Left colon (tissue), 2 donors: Measurements from ENCODE around the gene NSD1. TPM values are rescaled to one million over a fixed set of nuclear protein-coding genes. Genes with fewer than 3 reads are reported as not detected.
"Not testable (repeated sequence)": the region's sequence is repeated elsewhere in the genome, so short reads cannot be mapped to it uniquely, and the experiment has no call there.

Experiments used
- ATAC-seq: fragments of 200-7000 bp; cut with Tn5 transposase; one replicate; pipeline ENCODE4 v1.9.1; 2020; ENCODE audit warnings: mild to moderate bottlenecking, moderate library complexity
- DNase-seq, 2 donors: peaks; one replicate each; pipeline ENCODE4 v3.0.0-alpha.2; 2020
- intact Hi-C, 2 donors: fragments of 100-400 bp; cut with DNase I in 1 of 2; cut with micrococcal nuclease in 1 of 2; formaldehyde crosslinking; loops; one replicate each; pipeline versions ENCODE4 v1.11.2 to v1.14.0; 2022; cut with DNase I, micrococcal nuclease
- total RNA-seq, 2 donors: library from RNA; stranded (reverse); fragmentation: NEBNext Ultra II Directional; extraction: Animal tissue kit (Norgen Biotek cat#: 25700); gene quantifications; one replicate each; pipeline ENCODE4 v1.2.1, GENCODE V29; 2021
- donor health status: DM: no; HTN: no; CAD: no.
- donor health status: DM: yes; HTN: yes; CAD: no.

Gene NSD1
- total RNA-seq, 2 donors from 2014 or later, result 55.6 to 65.8 TPM

DNA sequence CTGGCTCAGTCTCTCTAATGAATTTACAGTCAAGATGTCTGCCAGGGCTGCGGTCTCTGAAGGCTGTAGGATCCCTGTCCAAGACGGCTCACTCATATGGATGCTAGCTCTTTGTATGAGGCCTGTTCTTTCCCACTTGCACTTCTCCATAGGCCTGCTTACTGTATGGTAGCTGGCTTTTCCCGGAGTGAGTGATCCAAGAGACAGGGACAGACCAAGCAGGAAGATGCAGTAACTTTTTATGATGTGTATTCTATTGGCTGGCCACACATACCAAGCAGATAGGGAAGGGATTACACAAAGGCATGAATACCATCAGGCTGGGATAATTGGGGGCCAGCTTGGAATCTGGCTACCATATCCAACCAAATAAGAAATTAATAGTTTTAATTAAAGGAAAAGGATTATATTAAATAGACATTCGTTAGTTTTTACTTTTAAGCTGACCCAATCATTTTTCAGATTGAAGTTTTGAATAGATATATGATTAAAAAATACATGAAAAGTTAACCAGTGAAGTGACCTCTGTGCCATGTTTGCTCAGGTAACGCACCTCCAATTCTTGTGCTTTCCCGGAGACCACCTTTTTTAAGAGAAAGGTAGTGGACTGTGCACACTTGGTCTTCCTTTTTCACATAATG, 20.6 kb downstream of the NSD1 start:
- ATAC-seq (peak; percentile 94), DNase-seq (no peak)
- intact Hi-C loops, result no loop called here

DNA sequence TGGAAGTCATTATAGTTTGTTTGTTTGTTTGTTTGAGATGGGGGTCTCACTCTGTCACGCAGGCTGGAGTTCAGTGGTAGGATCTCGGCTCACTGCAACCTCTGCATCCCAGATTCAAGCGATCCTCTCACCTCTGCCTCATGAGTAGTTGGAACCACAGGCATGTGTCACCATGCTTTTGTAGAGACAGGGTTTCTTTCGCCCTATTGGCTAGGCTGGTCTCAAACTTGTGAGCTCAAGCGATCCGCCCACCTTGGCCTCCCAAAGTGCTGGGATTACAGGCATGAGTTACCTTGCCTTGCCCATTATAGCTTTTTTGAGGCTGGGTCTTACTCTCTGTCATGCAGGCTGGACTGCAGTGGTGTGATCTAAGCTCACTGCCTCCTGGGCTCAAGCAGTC, 28.8 kb downstream of the NSD1 start:
- no peak for ATAC-seq

DNA sequence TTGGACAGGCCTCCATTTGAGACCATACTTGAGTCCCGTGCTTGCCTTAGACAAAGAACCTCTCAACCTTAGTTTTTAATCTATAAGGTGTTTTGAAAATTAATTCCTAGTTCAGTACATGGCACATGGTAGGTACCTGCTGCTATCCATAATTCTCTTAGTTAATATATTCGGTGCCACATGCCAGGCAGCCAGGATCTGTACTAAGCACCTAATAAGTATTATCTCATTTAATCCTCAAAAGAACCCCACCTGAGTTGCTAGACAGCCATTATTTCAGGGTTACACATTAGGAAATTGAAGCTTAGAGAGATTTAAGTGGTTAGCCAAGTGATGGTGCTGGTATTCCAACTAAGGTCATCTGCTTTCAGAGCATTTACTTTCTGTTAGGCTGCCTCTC, 29.9 kb downstream of the NSD1 start:
- ATAC-seq, result no peak
- intact Hi-C loops, result no loop called here
- DNase-seq, result no peak

More for the DNA sequence above, 28.8 kb downstream of the NSD1 start:
- intact Hi-C loops, result no loop called here
- no peak for DNase-seq

DNA sequence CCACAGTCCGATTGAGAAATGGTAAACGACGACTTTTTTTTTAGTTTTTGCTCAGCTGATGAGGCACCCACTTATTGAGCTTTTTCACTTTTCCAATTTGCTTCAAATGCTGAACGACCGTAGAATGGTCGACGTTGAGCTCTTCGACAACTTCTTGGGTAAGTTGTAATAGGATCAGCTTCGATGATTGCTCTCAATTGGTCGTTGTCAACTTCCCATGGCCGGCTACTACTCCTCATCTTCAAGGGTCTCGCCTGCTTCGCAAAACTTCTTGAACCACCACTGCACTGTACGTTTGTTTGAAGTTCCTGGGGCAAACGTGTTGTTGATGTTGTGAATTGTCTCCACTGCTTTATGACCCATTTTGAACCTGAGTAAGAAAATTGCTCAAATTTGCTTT, 35.7 kb downstream of the NSD1 start:
- intact Hi-C loops, result no loop called here
- ATAC-seq (no peak), DNase-seq (no peak)

DNA sequence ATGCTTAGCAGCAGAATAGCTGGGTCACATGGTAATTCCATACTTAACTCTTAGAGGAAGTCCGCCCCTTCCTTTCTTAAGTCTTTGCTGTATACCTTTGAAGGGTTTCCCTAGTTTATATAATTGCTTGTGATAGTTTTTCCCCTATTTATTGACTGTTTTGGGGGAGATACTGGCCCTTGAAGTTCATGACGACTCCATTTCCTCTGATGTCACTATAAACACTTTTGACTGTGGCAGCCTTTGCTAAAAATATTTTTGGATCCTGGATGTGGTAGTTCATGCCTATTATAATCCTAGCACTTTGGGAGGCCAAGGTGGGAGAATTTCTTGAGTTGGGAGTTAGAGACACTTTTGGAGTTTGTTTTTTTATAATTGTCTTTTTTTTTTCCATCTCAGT, 38.4 kb downstream of the NSD1 start:
- ATAC-seq (no peak), DNase-seq (no peak)
- intact Hi-C loops, result no loop called here

DNA sequence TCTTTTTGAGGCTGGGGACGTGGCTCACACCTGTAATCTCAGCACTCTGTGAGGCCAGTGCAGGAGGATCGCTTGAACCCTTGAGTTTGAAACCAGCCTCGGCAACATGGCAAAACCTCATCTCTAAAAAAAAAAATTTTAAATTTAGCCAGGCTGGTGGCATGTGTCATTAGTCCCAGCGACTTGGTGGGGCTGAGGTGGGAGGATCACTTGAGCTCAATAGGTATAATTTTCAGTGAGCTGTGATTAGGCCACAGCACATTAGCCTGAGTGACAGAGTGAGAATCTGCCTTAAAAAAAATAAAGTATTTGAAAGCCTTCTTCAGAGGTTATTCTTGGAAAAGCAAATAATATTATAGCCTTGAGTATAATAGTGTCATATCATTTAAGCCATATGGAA, 41.8 kb downstream of the NSD1 start:
- ATAC-seq, result no peak
- DNase-seq, result no peak
- intact Hi-C loops, result no loop called here

DNA sequence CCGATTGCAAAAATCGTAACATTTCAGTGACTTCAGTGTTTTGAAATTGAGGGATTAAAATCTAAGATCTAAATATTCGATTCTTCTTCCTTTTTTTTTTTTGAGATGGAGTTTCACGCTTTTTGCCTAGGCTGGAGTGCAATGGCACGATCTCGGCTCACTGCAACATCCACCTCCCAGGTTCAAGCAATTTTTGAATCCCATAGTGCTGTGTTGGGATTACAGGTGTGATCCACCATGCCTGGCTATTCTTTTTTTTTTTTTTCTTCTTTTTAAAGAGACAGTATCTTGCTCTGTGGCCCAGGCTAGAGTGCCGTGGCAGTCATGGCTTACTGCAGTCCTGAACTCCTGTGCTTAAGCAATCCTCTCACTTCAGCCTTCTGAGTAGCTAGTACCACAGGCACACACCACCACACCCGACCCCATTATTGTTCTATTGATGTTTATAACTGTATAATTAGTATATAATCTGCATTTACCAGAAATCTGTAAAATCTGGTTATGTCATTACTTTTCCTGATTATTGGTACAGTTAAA, 42.7 kb downstream of the NSD1 start:
- DNase-seq (no peak), ATAC-seq (no peak)
- intact Hi-C loops, result no loop called here

DNA sequence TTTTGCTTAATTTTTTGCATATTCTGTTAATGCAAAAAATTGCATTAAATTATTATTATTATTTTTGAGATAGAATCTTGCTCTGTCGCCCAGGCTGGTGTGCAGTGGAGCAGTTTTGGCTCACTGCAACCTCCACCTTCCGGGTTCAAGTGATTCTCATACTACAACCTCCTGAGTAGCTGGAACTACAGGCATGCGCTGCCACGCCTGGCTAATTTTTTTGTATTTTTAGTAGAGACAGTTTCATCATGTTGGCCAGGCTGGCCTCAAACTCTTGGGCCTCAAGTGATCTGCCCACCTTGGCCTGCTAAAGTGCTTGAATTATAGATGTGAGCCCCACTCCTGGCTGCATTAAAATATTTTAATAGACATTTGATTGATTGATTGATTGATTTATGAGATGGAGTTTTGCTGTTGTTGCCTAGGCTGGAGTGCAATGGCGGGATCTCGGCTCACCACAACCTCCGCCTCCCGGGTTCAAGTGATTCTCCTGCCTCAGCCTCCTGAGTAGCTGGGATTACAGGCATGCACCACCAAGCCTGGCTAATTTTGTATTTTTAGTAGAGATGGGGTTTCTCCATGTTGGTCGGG, 44.4 kb downstream of the NSD1 start:
- intact Hi-C loops, DNase-seq, ATAC-seq: not testable (repeated sequence)

DNA sequence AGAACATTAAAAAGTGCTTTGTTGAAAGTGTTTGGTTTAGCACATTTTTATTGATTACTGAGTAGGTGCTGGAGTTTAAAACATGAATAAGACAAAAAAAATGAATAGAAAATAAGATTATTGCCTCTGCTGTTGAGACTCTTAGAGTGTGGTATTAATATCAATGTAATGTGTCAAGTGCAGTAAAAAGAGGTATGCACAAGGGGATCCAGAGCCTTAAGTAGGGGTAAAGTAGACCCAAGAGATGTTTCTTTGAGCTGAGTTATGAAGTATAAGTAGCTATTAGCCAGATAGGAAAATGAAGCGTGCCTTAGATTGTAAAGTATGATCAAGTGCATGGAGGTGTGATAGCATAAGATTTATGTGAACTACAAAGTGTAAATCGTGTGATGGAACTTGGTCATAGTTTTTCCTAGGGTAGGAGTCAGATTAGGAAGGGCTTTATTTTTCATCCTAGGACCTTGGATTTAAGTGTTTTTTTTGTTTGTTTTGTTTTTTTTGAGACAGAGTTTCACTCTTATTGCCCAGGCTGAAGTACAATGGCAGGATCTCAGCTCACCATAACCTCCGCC, 45.2 kb downstream of the NSD1 start:
- no peak for ATAC-seq
- no peak for DNase-seq
- intact Hi-C loops, result no loop called here

DNA sequence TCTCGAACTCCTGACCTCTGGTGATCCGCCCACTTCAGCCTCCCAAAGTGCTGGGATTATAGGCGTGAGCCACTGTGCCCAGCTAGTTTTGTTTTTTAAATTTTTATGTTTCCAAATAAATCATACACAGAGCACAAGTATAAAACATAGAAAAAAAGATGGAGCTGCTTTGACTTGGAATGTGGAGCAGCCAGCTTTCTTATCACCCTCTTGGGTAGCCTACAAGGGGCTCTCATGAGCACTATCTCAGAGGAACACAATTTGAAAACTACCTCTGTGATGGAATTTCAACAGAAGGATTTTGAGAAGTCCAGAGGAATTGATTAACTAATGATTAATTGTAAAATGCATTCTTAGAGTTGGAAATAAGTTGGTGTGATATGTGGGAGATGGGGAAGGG, 45.9 kb downstream of the NSD1 start:
- no peak for DNase-seq
- intact Hi-C loops, result no loop called here
- no peak for ATAC-seq

DNA sequence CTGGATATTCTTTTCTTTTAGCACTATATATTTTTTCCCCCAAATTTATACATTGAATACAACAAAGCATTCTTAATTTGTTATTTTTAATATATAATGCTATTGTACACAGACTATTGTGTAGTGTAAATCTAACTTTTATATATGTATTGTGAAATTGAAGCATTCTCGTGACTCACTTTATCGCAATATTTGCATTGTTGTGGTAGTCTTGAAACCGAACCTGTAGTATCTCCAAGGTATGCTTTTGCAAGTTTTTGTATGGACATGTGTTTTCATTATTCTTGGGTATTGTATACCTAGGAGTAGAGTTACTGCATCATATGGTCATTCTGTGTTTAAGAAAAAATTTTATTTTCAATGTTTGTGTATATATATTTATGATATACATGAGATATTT, 49.6 kb downstream of the NSD1 start:
- ATAC-seq (no peak), DNase-seq (no peak)
- intact Hi-C loops, result no loop called here

DNA sequence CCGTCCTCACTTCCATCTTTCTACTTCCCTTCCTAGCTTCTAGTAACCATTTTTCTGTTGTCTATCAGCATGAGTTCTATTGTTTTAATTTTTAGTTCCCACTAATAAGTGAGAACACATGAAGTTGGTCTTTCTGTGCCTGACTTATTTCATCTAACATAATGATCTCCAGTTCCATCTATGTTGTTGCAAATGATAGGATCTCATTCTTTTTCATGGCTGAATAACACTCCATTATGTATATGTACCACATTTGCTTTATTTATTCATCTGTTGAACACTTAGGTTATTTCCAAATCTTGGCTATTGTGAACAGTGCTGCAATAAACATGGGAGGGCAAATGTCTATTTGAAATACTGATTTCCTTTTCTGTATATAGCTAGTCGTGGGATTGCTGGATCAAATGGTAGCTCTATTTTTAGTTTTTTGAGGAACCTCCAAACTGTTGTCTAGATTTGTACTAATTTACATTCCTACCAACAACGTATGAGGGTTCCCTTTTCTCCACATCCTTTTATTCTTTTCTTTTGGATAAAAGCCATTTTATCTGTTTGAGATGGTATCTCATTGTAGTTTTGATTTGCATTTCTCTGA, 50.3 kb downstream of the NSD1 start:
- intact Hi-C loops, result no loop called here
- DNase-seq (no peak), ATAC-seq (no peak)

DNA sequence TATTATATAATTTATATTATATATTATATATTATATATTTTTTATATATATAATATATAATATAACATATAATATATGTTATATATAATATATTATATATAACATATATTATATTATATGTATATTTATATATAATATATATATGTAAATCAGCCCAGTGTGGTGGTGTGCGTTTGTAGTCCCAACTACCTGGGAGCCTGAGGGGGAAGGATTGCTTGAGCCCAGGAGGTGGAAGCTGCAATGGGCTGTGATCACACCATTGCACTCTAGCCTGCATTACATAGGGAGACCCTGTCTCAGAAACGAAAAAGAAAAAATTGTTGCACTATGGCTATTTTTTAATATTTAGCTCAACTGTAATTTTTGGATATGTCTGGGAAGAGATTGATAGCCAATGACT, 52.4 kb downstream of the NSD1 start:
- ATAC-seq (no peak), DNase-seq (no peak)
- intact Hi-C loops, result no loop called here

DNA sequence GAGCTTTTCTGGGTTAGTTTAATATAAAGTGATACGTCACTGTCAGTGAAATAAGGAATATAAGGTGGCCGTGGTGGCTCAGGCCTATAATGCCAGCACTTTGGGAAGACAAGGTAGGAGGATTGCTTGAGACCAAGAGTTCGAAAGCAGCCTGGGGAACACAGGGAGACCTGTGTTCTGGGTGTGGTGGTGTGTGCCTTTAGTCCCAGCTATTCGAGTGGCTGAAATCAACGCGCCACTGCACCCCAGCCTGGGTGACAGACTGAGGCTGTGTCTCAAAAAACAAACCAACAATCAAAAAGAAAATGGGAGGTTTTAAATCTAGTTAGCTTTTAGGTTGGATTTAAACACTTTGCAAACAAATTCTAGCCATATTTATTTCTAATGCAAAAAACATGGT, 53.1 kb downstream of the NSD1 start:
- ATAC-seq, result no peak
- intact Hi-C loops, result no loop called here
- DNase-seq, result no peak

DNA sequence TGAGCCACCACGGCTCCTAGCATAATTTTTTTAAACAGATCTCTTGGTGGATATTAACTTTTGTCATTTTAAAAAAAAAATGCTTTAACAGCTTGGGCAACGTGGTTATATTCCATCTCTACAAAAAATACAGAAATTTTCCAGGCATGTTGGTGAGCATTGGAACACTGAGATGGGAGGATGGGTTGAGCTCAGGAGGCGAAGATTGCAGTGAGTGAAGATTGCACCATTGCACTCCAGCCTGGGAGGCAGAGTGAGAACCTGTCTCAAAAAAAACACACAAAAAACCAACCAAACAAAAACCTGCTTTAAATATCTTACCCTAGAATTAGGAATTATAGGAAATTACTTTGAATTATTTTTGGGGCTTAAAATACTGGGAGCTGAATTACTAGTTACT, 55.2 kb downstream of the NSD1 start:
- ATAC-seq (no peak), DNase-seq (no peak)
- intact Hi-C loops, result no loop called here

DNA sequence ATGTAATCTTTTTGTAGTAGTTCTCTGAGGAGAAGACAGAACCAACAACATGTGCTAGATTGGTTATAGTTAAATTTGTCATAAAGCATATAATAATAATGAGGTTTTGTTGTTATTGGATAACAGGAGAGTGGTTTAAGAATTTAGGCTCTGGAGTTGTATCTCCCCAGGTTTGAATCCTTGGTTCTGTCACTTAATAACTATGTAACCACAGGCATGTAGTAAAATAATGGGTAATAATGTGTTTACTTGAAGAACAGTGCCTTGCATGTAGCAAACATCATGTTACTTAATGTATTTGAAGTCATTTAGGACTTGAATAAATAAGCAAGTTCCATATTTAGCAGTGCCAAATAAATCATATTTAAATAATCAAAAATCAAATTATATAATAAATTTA, 55.8 kb downstream of the NSD1 start:
- DNase-seq (no peak), ATAC-seq (no peak)
- intact Hi-C loops, result no loop called here

DNA sequence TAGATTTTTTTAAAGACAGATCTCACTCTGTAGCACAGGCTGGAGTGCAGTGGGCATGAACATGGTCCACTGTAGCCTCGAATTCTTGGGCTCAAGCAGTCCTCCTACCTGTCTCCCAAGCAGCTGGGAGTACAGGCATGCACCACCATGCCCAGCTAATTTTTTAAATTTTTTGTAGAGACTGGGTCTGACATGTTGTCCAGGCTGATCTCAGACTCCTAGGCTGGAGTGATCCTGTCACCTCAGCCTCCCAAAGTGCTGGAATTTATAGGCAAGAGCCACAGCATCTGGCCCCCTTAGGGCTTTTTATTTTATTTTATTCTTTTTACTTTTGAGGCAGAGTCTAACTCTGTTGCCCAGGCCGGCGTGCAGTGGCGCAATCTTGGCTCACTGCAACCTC, 56.4 kb downstream of the NSD1 start:
- intact Hi-C loops, result no loop called here
- no peak for DNase-seq
- no peak for ATAC-seq

DNA sequence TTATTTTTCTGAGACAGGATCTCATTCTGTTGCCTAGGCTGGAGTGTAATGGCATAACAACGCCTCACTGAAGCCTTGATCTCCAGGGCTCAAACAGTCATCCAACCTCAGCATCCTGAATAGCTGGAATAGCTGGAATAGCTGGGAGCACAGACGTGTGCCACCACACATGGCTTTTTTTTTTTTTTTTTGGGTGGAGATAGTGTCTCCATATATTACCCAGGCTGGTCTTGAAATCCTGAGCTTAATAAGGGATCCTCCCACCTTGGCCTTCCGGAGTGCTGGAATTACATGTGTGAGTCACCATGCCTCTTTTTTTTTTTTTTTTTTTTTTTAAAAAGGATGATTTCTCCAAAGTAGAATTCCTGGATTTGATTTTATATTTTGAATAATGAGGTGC, 60.7 kb downstream of the NSD1 start:
- DNase-seq, result no peak
- ATAC-seq, result peak; percentile 82
- intact Hi-C loops, result no loop called here

DNA sequence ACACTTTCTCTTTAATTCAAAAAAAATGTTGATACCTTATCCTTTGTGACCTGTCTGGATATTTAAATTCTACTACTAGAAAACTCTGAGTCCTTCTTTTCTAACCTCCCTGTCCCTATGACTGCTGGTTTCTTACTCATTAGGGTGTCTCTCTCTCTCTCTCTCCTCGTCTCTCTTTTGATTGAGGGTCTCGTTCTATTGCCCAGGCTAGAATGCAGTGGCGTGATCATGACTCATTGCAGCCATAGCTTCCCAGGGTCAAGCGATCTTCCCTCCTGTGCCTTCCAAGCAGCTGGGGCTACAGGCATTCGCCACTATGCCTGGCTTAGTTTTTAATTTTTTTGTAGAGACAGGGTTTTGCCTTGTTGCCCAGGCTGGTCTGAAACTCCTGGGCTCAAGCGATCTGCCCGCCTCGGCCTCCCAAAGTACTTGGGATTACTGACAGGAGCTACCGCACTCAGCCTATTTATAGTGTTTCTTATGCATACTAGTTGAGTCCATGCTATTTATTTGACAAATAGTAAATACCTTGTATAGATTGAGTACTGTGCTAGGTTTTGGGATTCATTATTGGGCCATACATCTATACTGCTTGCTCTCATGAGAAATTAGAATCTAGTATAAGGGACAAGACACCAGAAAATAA, 61.9 kb downstream of the NSD1 start:
- DNase-seq (no peak), ATAC-seq (no peak)
- intact Hi-C loops, result no loop called here

DNA sequence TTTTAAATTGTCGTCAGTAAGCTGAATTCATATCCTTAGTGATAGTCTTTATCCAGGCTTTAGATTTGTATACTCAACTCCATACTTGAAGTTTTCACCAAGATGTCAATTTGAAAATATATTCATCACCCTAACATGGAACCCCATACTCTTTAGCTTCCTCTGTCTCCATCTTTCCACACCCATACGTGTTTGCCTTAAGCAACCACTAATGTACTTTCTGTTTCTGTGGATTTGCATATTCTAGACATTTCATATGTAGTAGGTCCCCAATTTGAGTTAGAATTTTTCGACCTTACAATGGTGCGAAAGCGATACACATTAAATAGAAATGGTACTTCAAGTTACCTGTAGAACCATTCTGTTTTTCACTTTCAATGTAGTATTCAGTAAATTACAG, 65.2 kb downstream of the NSD1 start:
- intact Hi-C loops, result no loop called here
- no peak for ATAC-seq
- DNase-seq, result no peak
